OCI-LY3 (cell line): ENCODE results near the gene MAPK8.

Source experiments
- EZH2phosphoT487 ChIP-seq: fragments of 200-600 bp; shearing (Covaris generic); IDR thresholded peaks from 2 replicates; pipeline ENCODE4 v1.6.1; 2018; ENCODE audit warnings: antibody characterized with exemption, mixed run types, low read depth
- TF ChIP-seq, protein P1 (sequence below): fragments of 200-600, 300-600 bp; sonication (generic); IDR thresholded peaks from 2 replicates; pipeline ENCODE4 v1.5.1; 2014; ENCODE audit warnings: antibody characterized with exemption, low read length, low read depth

DNA sequence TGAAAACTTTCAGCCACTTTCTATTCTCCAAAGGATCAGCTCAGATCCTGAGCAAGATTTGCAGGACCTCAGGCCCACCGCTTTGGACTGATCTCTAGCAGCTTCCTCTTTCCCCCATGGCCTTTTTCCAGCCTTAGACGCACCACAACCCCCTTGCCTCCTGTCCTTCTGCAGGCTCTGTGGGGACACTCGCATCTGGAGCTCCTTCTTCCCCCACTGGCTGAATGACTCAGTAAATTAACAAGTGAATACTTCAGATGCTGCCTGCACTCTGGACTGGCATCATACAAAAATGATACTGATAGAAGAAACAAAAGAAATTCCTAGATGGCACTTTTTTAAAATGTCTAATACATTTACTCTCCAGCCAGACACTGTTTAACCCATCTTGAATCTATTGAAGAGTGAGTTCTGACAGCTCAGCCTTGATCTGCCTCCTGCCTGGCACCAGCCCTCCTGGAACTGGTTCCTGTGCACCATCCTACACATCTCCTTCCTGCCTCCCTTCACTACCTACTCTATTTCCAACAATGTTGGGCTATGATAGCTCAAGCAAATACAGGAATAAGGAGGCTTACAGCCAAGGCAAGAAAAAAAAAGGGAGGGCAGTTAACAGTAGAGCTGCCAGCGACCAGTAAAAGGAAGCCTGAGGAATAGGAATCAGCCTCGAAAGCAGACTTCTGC, 35.3 kb upstream of the MAPK8 start:
- TF ChIP-seq, protein P1, sequence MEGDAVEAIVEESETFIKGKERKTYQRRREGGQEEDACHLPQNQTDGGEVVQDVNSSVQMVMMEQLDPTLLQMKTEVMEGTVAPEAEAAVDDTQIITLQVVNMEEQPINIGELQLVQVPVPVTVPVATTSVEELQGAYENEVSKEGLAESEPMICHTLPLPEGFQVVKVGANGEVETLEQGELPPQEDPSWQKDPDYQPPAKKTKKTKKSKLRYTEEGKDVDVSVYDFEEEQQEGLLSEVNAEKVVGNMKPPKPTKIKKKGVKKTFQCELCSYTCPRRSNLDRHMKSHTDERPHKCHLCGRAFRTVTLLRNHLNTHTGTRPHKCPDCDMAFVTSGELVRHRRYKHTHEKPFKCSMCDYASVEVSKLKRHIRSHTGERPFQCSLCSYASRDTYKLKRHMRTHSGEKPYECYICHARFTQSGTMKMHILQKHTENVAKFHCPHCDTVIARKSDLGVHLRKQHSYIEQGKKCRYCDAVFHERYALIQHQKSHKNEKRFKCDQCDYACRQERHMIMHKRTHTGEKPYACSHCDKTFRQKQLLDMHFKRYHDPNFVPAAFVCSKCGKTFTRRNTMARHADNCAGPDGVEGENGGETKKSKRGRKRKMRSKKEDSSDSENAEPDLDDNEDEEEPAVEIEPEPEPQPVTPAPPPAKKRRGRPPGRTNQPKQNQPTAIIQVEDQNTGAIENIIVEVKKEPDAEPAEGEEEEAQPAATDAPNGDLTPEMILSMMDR: no peak
- TF ChIP-seq EZH2phosphoT487: no peak
